GM18951 (cell line): ENCODE results near the gene PDLIM7.

Experiments used
- POLR2A ChIP-seq: IDR thresholded peaks from 4 replicates; pipeline ENCODE4 v1.6.1; 2011; ENCODE audit warnings: mild to moderate bottlenecking; ENCODE audit not compliant: insufficient read length, insufficient read depth; ENCODE audit errors: extremely low read depth
- in situ Hi-C: fragments of 300-500 bp; cut with MboI; formaldehyde crosslinking; loops from one replicate; pipeline ENCODE4 v1.12.0; 2022; ENCODE audit warnings: low sequenced_read_pairs, mixed read lengths, inconsistent platforms; ENCODE audit not compliant: unreplicated experiment

The PDLIM7 gene

GRCh38 chr5:177508837-177509236 lies 11.4 kb upstream of the PDLIM7 start:
- in situ Hi-C loops, result no loop called here
- peak; percentile 83 for TF ChIP-seq POLR2A

DNA sequence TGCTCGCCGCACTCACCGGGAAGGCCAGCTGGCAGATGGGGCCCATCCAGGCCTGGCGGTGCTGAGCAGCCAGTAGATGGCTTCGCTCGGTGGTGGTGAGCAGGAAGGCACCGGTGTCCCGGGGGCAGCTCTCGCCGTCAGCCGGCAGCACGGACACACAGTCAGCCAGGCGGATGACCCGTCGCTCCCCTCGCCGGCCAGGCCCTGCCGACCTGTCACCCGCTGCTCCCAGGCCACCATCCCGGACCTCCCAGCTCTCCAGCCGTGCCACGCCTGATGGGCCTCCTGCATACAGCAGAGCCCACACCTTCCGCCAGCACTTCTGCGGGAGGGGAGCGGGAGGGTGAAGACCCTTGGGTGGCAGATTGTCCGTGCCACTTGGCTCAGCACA lies 10.8 kb upstream of the PDLIM7 start:
- TF ChIP-seq POLR2A, result no peak
- in situ Hi-C loops, result no loop called here

- in situ Hi-C loops, result no loop called here
- no peak for TF ChIP-seq POLR2A
Measured at GRCh38 chr5:177507596-177508220, 10.3 kb upstream of the PDLIM7 start.

DNA sequence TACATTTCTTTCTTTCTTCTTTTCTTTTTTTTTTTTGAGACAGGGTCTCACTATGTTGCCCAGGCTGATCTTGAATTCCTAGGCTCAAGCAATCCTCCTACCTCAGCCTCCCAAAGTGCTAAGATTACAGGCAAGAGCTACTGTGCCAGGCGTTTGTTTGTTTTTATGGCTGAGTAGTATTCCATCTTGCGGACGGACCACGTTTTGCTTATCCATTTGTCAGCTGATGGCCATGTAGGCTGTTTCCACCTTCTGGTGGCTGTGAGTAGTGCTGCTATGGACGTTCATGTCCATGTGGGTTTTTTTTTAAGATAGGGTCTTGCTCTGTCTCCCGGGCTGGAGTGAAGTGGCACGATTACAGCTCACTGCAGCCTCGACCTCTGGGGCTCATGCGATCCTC lies 9.8 kb upstream of the PDLIM7 start:
- in situ Hi-C loops, result no loop called here

DNA sequence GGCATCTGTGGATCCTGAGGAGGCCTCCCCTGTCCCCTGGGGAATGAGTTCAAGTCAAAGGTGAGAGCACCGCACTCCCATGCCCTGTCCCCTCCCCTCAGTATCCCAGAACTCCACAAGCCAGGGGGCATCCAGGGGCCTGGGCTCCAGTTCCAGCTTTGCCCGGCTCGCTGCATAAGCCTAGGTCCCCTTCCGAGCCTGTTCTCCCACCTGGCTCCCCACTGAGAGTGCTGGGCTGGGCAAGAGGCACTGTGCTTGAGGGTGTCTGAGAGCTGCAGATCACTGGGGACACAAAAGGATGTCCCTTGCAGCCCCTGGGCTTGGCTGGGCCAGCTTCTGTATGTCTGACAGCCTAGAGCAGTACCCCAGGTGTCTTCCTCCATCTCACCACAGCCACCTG lies 7.7 kb upstream of the PDLIM7 start:
- in situ Hi-C loops, result no loop called here
- TF ChIP-seq POLR2A, result no peak

More for the DNA sequence above, 9.8 kb upstream of the PDLIM7 start:
- TF ChIP-seq POLR2A, result no peak

DNA sequence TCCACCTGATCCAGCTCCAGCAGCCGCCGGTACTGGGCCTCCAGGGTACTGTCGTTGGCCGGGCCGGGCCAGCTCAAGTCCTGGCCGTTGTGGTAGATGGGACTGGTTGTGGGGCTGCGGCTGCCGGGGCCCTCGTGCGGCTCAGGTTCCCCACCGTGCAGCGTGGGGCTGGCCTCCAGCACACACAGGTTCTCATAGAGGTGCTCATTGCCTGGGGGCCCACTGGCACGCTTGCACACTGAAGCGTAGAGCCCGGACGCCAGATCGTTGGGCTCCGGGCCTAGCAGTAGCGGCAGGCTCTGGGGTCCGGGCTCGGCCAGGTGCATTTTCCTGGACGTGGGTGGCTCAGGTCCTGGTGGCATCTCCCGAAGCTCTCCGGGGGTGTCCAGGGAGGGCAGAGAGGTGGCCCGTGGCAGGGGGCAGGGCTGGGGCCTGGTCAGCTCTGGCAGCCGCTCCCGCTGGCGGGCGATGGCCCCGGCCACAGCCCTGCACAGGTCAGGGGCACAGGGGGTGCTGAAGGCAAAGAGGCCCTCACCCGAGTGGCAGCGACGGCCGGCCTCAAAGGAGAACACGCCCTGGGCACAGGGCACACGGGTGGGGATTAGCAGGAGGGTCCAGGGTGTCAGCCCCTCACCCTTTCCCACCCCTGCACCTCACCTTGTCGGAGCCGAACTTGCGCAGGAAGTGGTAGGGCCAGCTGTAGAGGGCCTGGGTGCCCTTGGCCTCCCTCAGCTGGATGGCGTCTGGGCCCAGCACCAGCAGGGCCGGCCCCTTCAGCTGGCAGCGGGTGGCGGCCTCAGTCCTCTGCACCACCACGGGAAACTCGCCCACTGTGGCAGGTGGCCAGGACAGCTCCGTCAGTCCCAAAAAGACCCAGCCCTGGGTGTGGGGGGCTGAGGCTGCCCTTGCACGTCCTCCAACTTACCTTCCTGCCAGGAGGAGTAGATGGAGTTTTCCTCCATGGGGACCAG lies 7.0 kb upstream of the PDLIM7 start:
- in situ Hi-C loops, result no loop called here
- TF ChIP-seq POLR2A, result no peak

DNA sequence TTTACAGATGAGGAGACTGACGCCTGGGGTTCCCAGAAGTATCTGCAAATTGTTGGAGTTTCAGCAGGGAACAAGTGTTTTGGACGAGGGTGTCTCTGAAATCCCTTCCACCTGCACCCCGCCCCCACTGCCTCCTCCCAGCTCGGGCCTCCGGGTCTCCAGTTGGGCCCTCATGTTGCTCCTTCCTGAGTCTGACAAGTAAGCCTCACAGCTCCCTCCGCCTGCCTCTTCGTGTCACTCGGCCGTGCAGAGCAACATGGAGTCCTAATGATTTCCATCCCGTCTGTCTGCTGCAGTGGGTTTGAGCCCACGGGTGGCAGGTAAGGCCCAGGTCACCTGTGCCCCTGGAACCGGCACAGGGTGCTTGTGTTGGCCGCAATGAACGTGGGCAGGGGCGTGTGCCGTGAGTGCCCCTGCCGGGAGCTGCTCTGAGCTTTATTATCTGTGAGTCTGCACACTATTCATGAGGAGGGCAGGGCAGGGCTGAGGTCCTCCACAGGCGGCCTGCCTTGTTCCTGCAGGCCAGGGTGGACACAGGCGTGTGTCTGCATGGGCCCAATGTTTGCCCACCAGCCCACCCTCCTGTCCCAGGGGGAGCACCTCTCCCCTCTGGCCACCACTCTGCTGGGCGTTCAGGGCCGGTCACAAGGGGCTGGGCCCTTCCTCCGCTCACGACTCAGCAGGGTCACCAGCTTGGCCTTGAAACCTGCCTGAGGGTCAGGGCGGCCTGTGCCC lies 6.1 kb upstream of the PDLIM7 start:
- no peak for TF ChIP-seq POLR2A
- in situ Hi-C loops, result no loop called here

DNA sequence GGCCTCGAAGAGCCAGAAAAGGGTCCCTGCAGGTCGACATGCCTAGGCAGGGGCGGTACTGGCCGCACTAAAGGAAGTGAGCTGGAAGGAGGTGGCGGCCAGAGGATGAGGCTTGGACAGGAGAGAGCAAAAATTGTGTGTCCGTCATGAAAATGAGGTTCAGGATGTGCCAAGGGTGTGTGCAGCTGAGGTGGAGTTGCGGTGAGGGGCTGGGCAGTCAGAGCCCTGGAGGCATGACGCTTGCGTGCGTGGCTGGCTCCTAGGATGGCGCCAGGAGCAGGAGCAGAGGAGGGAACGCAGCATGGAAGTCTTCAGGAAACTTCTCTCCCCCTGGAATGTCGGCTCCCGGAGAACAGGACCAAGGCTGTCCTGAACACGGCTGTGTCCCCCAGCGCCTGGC lies 5.5 kb upstream of the PDLIM7 start:
- TF ChIP-seq POLR2A, result peak; percentile 36
- in situ Hi-C loops, result no loop called here

- in situ Hi-C loops, result no loop called here
- TF ChIP-seq POLR2A, result no peak
Measured at GRCh38 chr5:177501874-177502678, 4.7 kb upstream of the PDLIM7 start.

DNA sequence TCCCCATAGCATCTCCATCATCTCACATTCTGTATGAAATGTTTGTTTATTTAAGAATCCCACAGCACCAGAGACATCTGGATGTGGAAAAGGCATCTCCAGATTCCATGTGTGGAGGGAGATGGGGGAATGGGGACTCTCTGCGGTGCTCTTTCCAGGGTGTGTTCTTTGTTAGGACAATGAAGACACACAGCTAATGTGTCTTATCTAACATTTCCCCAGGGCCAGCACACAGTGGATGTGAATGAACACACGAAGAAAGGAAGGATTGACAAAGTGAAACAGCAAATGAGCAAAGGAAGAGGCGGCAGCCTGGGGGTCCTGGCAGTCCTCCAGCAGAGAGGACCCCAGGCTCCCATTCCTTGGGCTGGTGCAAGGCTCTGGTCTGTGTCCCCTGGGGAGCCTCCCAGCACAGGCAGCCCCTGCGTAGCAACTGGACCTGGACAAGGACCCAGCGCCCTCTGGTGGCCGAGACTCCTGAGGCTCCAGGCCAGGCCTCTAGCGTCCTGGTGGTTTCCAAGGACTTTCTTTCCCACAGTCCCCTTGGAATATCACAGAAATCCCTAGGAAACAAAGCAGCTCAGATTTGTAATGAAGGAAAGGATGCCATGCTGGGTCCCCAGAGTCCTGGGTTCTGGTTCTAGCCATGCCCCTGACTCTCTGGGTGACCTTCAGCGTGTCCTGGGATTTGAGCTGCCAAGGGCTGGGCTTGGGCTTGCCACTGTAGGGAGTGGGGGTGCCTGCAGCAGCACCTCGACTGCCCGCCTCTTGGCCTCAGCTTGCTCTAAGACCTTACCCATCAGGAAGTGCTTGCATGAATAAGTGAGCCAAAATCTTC lies 3.5 kb upstream of the PDLIM7 start:
- in situ Hi-C loops, result no loop called here
- TF ChIP-seq POLR2A, result peak; percentile 29

- in situ Hi-C loops, result no loop called here
- TF ChIP-seq POLR2A, result no peak
Measured at GRCh38 chr5:177499842-177500241, 2.4 kb upstream of the PDLIM7 start.
